GM12878 (cell line): ENCODE results near the gene C1orf21.

ENCODE experiments used
- ATF7 ChIP-seq: fragments of 450-650 bp; IDR thresholded peaks from 2 replicates; pipeline ENCODE4 v1.6.1; 2016; ENCODE audit warnings: low read depth, mild to moderate bottlenecking
- CBFB ChIP-seq: IDR thresholded peaks from 2 replicates; pipeline ENCODE4 v1.6.1; 2016; ENCODE audit warnings: antibody characterized with exemption, low read depth
- JUNB ChIP-seq: IDR thresholded peaks from 2 replicates; pipeline ENCODE4 v1.6.1; 2016; ENCODE audit warnings: antibody characterized with exemption, mild to moderate bottlenecking
- MAX ChIP-seq: IDR thresholded peaks from 2 replicates; pipeline ENCODE4 v1.6.1; 2012; ENCODE audit warnings: low read depth, low read length, improper control_type of control experiment
- MYC ChIP-seq: IDR thresholded peaks from 2 replicates; pipeline ENCODE4 v1.6.1; 2011; ENCODE audit warnings: mild to moderate bottlenecking, low read length, moderate library complexity, inconsistent platforms; ENCODE audit not compliant: insufficient read depth, insufficient replicate concordance, insufficient read length, severe bottlenecking
- NFYA ChIP-seq: IDR thresholded peaks from 2 replicates; pipeline ENCODE4 v1.6.1; 2011; ENCODE audit warnings: low read depth, mild to moderate bottlenecking, low read length, improper control_type of control experiment, borderline replicate concordance
- POLR2A ChIP-seq: IDR thresholded peaks from 2 replicates; pipeline ENCODE4 v1.6.1; 2011; ENCODE audit warnings: low read depth, mild to moderate bottlenecking, low read length
- SIN3A ChIP-seq: IDR thresholded peaks from 2 replicates; pipeline ENCODE4 v1.6.1; 2012; ENCODE audit warnings: low read depth, low read length, improper control_type of control experiment
- USF2 ChIP-seq: IDR thresholded peaks from 2 replicates; pipeline ENCODE4 v1.6.1; 2011; ENCODE audit warnings: low read depth, low read length, improper control_type of control experiment, borderline replicate concordance

- TF ChIP-seq MYC (no peak), MAX (no peak), USF2 (no peak), ATF7 (no peak), CBFB (no peak), NFYA (no peak), SIN3A (no peak), POLR2A (no peak), JUNB (no peak)
Observed at GRCh38 chr1:184358256-184358655, 28.6 kb upstream of the C1orf21 start.
